Esophagus squamous epithelium (tissue), 4 donors: ENCODE results near the gene CCNL1.
"Not testable (repeated sequence)": the region's sequence is repeated elsewhere in the genome, so short reads cannot be mapped to it uniquely, and the experiment has no call there.

Source experiments
- CTCF ChIP-seq, 6 experiments: fragments of 450-650 bp in 4 of 6; fragments of 200-600 bp in 2 of 6; sonication (generic) in 2 of 6; IDR thresholded peaks; one replicate each; pipeline ENCODE4 v1.5.1; 2016 to 2019; ENCODE audit warnings: antibody characterized with exemption in 6 of 6, mild to moderate bottlenecking in 4 of 6, moderate library complexity in 4 of 6
- POLR2A ChIP-seq, 4 donors: fragments of 450-650 bp; IDR thresholded peaks; one replicate each; pipeline ENCODE4 v1.6.1; 2017; ENCODE audit warnings: antibody characterized with exemption in 4 of 4, mild to moderate bottlenecking in 4 of 4, moderate library complexity in 3 of 4

DNA sequence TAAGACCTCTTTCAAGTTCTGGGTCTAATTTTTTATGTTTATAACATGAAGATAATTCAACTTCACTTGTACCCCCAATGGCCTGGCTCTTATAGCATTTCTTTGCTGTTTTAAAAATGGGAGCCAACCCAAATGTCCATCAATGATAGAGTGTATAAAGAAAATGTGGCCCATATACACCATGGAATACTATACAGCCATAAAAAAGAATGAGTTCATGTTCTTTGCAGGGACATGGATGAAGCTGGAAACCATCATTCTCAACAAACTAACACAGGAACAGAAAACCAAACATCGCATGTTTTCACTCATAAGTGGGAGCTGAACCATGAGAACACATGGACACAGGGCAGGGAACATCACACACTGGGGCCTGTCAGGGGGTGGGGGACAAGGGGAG, 57.4 kb downstream of the CCNL1 start:
- TF ChIP-seq CTCF, POLR2A (IDR thresholded peaks at IDR 0.05): not testable (repeated sequence)
